GM23248 (cell line): ENCODE measurements around the gene GDPD4.

Experiments
- EZH2 ChIP-seq: fragments of 200-600 bp; sonication (generic); IDR thresholded peaks from 2 replicates; pipeline ENCODE4 v1.6.1; 2018; ENCODE audit warnings: antibody characterized with exemption, mild to moderate bottlenecking; ENCODE audit not compliant: insufficient read depth, poor library complexity, severe bottlenecking
- EZH2phosphoT487 ChIP-seq: fragments of 200-600 bp; sonication (generic); IDR thresholded peaks from 2 replicates; pipeline ENCODE4 v1.6.1; 2018; ENCODE audit warnings: antibody characterized with exemption, moderate library complexity, mild to moderate bottlenecking, low read depth; ENCODE audit not compliant: insufficient read depth

DNA sequence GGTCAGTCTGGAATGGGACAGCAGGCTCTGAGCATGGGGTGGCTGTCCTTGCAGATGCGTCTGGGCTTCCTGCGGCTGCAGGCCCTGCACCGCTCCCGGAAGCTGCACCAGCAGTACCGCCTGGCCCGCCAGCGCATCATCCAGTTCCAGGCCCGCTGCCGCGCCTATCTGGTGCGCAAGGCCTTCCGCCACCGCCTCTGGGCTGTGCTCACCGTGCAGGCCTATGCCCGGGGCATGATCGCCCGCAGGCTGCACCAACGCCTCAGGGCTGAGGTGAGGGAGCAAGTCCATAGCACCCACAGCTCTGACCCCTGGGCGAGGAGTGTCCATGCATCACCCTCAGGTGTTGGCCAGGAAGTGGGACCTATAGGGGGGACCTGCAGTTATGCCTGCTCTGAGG lies 121.8 kb downstream of the GDPD4 start:
- no peak for TF ChIP-seq EZH2
- TF ChIP-seq EZH2phosphoT487, result no peak
